Nephron progenitor cell (in vitro differentiated cells): ENCODE results near the gene DMD.
A peak's percentile ranks its signal among the peaks of the same experiment; 100 is the strongest.

Experiments
- DNase-seq: peaks from one replicate; pipeline ENCODE4 v3.0.0; 2021
- H3K27ac Mint-ChIP-seq: 2 replicates; pipeline ENCODE4 v1.8.0; 2021; ENCODE audit warnings: mild to moderate bottlenecking, moderate library complexity, mixed read lengths
- H3K27me3 Mint-ChIP-seq: 2 replicates; pipeline ENCODE4 v1.8.0; 2021; ENCODE audit warnings: mild to moderate bottlenecking, low read depth, mixed read lengths; ENCODE audit not compliant: poor library complexity
- H3K36me3 Mint-ChIP-seq: 2 replicates; pipeline ENCODE4 v1.8.0; 2021; ENCODE audit warnings: low read depth, mixed read lengths
- H3K4me1 Mint-ChIP-seq: 2 replicates; pipeline ENCODE4 v1.8.0; 2021; ENCODE audit warnings: mixed read lengths
- H3K4me3 Mint-ChIP-seq: 2 replicates; pipeline ENCODE4 v1.8.0; 2021; ENCODE audit warnings: mild to moderate bottlenecking, moderate library complexity, mixed read lengths
- H3K9me3 Mint-ChIP-seq: 2 replicates; pipeline ENCODE4 v1.8.0; 2021; ENCODE audit warnings: mild to moderate bottlenecking, moderate library complexity, mixed read lengths
- CTCF ChIP-seq: fragments of 200-600 bp; sonication (generic); IDR thresholded peaks from 2 replicates; pipeline ENCODE4 v1.5.0; 2021; ENCODE audit warnings: antibody characterized with exemption

The DMD gene

DNA sequence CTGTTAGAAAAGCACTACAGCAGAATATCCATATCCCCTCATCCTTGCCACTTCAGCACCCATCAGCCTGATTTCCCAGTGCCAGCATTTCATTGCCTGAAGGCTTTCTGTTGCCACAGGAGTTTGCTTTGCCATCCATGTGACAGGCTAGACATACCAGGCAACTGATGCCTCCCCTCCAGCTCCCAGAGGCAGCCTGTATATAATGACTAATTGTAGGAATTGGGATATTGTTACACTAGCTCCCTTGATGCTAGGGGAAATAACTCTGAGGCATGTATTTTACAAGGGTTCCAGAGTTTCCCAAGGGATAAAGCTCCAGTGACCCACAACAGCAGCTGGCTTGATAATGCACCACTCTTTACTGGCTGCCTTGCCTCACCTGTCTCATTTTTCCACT is 1531.5 kb downstream of the DMD start:
- Mint-ChIP-seq H3K4me3 (no peak overlapping the region), H3K4me1 (no peaks in the 10 kb centered on the region), H3K9me3 (peaks cover 15% of the 10 kb centered on the region), H3K27me3 (peaks cover 3% of the 10 kb centered on the region), H3K27ac (no peak overlapping the region), H3K36me3 (no peaks in the 10 kb centered on the region)
- DNase-seq: no peak
- no peak for TF ChIP-seq CTCF

DNA sequence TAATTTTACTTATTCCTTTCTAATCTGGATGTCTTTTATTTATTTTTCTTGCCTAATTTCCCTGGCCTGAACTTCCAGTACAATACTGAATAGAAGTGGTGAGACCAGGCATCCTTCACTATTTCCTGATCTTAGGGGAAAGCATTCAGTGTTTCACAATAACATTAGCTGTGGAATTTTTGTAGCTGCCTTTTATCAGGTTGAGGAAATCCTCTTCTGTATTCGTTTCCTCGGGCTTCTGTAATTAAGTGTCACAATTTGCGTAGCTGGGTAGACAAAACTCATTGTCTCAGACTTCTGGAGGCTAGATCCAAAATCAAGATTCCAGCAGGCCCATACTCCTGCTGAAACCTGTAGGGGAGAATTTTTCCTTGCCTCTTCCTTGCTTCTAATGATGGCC is 1541.1 kb downstream of the DMD start:
- Mint-ChIP-seq H3K4me3 (no peak overlapping the region), H3K9me3 (peaks cover 48% of the 10 kb centered on the region), H3K4me1 (no peaks in the 10 kb centered on the region), H3K27ac (no peak overlapping the region), H3K27me3 (no peaks in the 10 kb centered on the region), H3K36me3 (peaks cover 5% of the 10 kb centered on the region)
- no peak for TF ChIP-seq CTCF
- DNase-seq: no peak

GRCh38 chrX:31665454-31665853 is 1545.9 kb downstream of the DMD start:
- Mint-ChIP-seq H3K36me3 (peaks cover 2% of the 10 kb centered on the region), H3K27me3 (peaks cover 4% of the 10 kb centered on the region), H3K4me3 (no peak overlapping the region), H3K9me3 (peaks cover 24% of the 10 kb centered on the region), H3K27ac (no peak overlapping the region), H3K4me1 (no peaks in the 10 kb centered on the region)
- no peak for TF ChIP-seq CTCF
- DNase-seq: no peak

DNA sequence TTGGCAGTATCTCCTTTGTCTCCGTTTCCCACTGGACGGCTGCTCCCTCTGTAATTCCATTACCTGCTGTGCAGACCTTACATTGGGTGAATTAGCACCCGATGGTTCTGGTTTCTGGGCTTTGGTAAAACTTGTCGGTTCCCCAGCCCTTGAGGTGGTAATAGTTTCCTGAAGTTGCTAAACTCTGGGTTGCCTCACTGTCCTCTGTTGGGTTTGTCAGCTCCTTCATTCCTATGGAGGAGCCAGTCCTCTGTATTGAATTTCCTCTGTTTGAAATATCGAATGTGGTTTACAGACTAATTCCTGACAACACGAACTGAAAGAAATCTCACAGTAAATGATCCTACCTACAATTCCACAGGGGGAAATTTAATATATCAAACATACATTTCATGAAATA is 1548.2 kb downstream of the DMD start:
- Mint-ChIP-seq H3K4me1 (no peaks in the 10 kb centered on the region), H3K4me3 (no peak overlapping the region), H3K27me3 (peaks cover 4% of the 10 kb centered on the region), H3K36me3 (no peaks in the 10 kb centered on the region), H3K27ac (no peak overlapping the region), H3K9me3 (peaks cover 14% of the 10 kb centered on the region)
- TF ChIP-seq CTCF: no peak
- DNase-seq: no peak

- Mint-ChIP-seq H3K36me3 (no peaks in the 10 kb centered on the region), H3K9me3 (peaks cover 14% of the 10 kb centered on the region)
- no peak for TF ChIP-seq CTCF
Observed at GRCh38 chrX:31661280-31661810, 1550.0 kb downstream of the DMD start.

DNA sequence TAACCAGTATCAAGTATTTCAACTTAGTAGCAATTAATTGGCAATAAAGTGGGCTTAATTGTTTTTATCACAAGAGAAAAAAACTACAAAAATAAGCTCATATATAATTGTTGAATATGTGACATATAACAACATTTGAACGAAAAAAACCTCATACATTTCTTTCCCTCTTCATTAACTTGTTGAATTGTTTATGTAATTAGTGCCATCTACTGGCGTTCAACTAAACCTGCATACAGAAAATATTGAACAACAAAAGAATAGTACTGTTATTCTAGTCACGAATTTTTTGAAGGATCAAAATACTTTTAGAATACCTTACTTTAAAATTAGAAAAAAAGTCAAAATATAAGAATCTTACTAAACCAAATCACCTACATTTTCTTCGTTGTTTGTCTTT is 1553.0 kb downstream of the DMD start:
- H3K36me3 Mint-ChIP-seq: no peaks in the 10 kb centered on the region
- peak; percentile 55 for TF ChIP-seq CTCF
- peaks cover 4% of the 10 kb centered on the region for H3K27me3 Mint-ChIP-seq
- no peaks in the 10 kb centered on the region for H3K4me1 Mint-ChIP-seq
- no peak overlapping the region for H3K4me3 Mint-ChIP-seq
- H3K27ac Mint-ChIP-seq: no peak overlapping the region
- DNase-seq: no peak
- H3K9me3 Mint-ChIP-seq: peaks cover 17% of the 10 kb centered on the region

More at GRCh38 chrX:31661280-31661810, 1550.0 kb downstream of the DMD start:
- Mint-ChIP-seq H3K27me3 (peaks cover 4% of the 10 kb centered on the region), H3K27ac (no peak overlapping the region), H3K4me3 (no peak overlapping the region), H3K4me1 (no peaks in the 10 kb centered on the region)
- no peak for DNase-seq
